Kidney glomerular epithelial cell (primary cell): ENCODE results near the gene HYAL2.

Experiments used
- DNase-seq: peaks from one replicate; lab custom pipeline; 2025; lab: John Stamatoyannopoulos, UW

Gene HYAL2

DNA sequence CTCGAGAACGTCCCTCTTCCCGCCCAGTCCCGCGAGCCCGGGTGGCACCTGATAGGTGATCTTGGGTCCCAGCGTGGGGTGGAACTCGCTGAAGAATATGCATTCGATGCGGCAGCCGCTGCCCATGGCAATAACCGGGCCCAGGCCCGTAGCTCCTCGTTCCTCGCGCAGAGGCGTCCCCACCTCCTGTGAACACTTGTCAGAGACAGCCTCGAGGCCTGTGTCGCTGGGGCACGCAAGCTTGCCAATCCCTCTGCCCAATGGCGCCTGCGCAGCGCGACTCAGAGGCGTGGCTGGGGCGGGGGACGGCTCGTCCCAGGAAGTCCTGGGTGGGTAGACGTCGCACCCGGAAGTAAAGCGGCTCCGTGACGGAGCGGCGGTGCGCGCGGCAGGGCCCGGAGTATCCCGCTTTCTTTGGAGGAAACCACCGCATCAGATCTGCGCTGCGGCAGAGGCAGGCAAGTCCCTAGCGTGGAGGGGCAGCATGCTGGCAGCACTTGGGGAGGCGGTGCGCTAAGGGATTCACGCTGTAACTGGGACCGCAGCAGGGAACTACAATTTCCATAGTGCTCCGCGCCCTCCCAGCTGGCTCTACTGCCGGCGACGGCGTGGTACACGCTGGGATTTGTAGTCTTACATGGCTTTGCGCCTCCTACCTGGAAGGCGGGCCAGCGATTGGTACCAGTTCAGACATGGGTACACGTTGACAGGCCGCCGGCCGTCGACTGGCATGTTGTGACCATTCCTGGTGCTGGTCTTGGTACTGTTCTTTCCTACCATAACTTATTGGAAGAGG is 28.2 kb upstream of the HYAL2 start, which contains the start of the genes CYB561D2 and NPRL2:
Gene CYB561D2, plus strand, starts transcription at position 336 of the 796 bp plus-strand sequence. CDS start 572 bp downstream, outside the sequence.
Gene NPRL2, minus strand, starts transcription at position 249 of the 796 bp plus-strand sequence. Its CDS starts 123 bp downstream, at position 126.
- peak; percentile 90 for DNase-seq

DNA sequence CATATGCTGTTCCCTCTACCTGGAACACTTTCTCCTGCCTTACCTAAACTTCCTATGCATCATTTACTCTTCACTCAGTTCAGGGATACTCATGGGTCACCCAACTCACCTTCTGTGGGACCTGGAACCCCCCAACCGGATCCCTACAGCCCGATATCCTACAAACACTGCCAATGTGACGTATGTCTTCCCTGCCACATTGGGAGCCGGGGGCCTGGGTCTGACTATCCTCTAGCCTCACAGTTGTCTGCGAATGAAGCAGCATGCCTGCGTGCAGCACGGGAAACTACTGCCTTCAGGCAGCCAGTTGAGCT is 27.6 kb upstream of the HYAL2 start:
- DNase-seq, result no peak

DNA sequence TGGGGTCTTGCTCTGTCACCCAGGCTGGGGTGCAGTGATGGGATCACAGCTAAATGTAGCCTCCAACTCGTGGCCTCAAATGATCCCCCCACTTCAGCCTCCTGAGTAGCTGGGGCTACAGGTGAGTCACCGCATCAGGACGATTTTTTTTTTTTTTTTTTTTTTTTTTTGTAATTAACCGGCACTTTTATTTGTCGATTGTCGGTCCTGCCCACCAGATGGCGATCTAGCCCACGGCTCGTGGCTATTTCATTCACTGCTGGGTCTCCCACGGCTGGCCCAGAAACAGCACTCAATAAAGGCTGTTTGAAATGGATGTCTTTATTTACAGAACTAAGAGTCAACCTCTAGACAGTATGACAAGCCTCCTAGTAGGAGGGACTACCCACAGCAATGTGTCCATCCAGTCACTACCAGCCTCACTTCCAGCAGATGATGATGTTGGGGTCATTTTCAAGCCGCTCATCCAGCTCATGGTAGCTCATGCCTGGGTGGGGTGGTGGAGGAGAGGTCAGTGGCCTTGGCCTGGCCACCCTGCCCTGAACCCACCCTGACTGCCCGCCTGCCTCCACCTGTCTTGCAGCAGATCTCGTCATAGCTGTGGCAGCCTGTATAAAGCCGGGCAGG is 24.8 kb upstream of the HYAL2 start:
- peak; percentile 61 for DNase-seq

DNA sequence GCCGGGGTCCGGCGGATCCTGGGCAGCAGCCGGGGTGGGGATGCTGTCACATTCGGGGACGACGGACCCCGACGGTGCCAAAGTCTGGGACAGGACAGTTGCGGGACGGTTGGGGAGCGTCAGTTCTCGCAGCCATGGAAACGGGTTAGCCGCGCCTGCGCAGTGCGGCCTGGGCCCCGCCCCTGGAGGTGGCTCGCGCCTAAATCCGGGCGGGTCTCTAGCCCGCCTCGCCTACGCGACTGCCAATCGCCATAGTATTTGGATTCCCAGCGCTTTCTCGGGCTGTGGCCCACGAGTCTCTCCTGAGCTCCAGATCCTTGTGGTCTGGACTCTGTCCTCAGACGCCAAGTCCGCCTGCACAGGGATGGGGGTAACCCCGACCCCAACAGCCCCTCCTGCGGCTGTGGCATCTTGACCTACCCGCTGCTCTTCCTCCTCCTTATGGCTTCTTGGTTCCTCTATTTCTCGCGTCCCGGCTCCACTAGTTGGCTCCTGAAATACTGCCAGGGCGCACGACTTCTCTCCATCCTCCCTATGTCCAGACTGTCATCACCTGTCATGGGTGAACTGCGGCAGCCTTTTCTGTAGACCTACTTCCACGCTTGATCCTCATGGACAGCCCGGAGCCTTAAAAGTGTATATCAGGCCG is 23.2 kb upstream of the HYAL2 start, which contains the start of gene ZMYND10:
Gene ZMYND10, minus strand, starts transcription at position 147 of the 649 bp plus-strand sequence. CDS start 153 bp downstream, outside the sequence.
- peak; percentile 14 for DNase-seq

DNA sequence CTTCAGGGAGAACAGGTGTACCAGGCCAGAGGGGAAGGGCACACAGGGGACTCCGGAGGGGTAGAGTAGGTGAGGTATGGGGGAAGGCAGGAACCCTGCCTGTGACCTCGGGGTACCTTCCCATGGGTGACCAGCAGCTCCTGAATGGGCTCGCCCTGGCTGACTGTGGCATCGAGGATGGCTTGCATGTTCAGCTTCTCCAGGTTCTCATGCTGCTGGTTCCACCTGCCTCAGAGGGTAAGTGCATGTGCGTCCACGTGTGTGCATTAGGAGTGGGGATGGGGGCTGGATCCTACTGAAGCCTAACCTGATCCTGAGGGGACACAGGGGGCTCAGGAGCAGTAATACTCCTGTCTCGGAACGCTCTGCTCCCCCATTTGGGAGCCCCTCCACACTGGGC is 22.5 kb upstream of the HYAL2 start:
- DNase-seq, result no peak

DNA sequence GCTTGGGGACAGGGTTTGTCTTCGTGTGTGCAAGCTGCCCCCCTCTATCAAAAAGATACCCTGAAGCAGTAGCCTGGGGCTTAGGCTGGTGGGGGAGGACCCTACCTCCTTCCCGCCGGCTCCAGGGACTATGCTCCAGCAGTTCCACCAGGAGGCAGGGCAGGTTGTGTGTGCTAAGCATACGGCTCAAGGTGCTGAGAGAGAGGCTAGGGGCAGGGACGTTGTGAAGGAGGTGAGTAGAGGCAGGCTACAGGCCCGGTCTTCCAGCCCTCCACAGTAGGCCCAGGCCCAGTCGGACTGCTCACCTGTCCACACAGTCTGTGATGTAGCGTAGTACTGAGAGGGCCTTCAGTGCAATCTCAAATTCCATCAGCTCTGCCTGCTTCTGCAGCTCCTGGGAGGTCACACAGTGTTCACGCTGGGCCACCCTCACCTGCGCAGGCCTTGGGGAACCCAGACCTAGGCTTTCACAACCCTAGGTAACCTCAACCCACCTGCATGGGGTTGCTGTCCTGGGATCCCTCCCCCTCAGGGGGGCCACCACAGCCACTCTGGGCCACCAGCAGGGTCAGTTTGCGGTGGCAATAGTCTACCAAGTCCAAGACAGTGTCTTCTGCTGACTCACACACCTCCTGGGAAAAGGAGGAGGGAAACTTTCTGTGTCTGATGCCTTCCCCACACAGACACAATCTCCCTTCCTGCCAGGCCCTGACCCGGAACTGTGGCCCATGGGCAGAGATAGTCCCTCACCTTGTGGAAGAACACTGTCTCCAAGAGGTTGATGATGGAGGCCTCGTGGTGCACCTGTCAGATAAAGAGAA is 20.5 kb upstream of the HYAL2 start:
- no peak for DNase-seq

DNA sequence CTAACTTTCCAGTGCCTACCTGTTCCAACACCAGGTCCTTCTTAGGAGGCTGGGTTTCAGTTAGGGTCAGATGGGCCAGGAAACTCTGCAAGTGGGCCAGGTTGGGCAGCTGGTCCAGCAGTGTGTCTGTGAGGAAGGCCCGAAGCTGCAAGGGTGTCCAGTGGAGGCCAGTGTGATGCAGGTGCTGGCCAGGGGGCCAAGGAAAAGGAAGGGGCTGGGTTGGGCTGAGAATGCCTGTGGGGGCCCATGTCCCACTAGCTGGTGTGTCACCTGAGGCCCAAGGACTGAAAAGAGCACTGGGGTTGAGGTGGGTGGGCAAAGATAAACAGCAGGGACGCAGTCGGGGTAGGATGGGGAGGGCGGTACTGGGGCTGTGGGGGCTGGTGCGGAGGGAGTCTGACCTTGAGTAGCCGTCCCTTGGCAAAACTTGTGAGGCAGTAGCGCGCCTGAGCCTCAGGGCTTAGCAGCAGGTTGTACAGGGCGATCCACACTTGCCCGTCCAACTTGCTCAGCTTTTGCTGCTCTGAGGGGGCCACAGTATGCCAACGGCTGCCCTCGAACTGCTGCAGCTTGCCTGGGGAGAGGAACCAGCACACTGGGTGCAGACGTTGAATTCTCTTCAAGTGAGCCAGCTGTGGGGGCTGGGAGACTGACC is 19.6 kb upstream of the HYAL2 start:
- no peak for DNase-seq

DNA sequence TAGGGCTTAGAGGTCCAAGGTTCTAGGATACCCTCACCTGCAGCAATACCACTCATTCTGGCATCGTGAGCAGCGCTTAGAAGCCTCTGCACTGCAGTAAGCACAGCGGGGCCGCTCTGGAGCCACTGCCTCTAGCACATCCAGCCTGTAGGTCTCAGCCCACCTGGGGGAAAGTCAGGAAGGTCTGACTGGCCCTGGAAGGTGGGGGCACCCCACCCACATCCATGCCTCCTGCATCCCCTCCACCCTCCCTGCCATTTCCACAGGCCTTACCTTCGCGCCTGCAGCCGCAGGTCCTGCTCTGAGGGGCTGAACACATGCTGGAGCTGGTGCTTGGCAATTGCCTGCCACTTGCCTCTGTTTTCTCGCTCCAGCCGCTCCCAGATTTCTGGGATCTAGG is 19.0 kb upstream of the HYAL2 start:
- DNase-seq, result no peak

DNA sequence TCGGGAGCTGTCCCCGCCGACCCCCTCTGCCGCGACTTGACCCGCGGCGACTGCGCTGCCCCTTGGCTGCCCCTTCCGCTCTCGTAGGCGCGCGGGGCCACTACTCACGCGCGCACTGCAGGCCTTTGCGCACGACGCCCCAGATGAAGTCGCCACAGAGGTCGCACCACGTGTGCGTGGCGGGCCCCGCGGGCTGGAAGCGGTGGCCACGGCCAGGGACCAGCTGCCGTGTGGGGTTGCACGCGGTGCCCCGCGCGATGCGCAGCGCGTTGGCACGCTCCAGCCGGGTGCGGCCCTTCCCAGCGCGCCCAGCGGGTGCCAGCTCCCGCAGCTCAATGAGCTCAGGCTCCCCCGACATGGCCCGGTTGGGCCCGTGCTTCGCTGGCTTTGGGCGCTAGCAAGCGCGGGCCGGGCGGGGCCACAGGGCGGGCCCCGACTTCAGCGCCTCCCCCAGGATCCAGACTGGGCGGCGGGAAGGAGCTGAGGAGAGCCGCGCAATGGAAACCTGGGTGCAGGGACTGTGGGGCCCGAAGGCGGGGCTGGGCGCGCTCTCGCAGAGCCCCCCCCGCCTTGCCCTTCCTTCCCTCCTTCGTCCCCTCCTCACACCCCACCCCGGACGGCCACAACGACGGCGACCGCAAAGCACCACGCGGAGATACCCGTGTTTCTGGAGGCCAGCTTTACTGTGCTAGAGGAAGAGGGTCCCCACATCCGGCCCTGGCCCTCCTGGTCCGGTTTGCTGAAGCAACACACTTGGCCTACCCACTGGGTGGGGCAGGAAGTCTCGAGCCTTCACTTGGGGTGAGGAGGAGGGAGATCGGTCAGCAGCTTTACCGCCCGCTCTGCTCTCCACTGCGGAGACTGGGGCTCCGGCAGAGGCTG is 18.1 kb upstream of the HYAL2 start, which contains the start of gene RASSF1:
Gene RASSF1, minus strand, starts transcription at position 389 of the 882 bp plus-strand sequence. Its CDS starts 31 bp downstream, at position 358.
- no peak for DNase-seq

DNA sequence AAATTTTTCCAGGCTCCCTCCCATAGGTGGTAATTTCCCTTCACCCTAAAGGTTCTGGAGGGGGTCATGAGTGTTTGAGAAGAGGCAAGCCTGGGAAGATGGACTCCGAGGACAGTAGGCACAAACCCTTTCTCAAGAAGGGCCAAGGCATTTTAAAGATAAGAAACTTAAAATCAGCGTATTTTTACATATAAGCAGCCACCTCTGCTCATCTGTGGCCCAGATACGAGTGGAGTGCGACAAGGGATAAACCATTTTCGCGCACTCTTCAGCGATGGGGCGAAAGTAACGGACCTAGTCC is 17.6 kb upstream of the HYAL2 start:
- no peak for DNase-seq

DNA sequence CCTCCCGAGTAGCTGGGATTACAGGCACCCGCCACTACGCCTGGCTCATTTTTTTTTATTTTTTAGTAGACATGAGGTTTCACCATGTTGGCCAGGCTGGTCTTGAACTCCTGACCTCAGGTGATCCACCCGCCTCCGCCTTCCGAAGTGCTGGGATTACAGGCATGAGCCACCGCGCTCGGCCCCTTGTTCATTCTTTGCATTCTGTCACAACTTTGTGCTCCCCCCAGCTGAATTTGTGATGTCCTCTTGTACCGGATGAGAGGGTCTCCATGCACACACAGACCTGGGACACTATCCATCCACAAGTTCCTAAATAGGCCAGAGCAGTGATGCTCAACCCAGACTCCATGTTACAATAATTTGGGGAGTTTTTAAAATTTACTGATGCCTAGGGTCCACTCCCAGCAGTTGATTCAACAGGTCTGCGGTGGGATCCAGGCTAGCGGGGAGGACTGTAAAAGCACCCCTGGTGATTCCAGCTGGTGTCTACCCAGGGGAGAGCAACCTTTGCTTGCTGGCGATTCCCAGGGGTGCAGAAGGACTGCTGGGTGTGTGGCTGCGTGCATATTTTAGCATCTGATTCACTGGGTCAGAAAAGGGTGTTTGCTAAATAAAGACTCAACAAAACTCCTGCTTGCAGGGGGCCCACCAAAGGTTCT is 17.1 kb upstream of the HYAL2 start:
- no peak for DNase-seq

DNA sequence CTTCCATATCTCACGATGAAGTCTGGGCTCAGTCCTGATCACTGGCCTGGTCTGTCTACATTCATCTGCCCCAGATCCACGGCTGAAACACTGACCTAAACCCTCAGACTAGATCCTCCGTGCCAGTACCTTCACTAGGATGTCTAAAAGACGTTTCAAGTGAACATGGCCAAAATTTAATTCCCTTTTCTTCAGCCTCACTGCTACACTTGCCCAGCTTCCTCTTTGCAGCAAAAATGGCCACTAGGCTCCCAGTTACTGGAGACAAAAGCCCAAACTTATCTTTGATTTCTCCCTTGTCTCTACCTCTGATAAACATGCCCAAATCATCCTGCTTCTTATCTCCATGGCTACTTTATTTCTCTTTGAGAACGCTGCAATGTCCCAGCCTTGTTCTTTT is 16.4 kb upstream of the HYAL2 start:
- no peak for DNase-seq

DNA sequence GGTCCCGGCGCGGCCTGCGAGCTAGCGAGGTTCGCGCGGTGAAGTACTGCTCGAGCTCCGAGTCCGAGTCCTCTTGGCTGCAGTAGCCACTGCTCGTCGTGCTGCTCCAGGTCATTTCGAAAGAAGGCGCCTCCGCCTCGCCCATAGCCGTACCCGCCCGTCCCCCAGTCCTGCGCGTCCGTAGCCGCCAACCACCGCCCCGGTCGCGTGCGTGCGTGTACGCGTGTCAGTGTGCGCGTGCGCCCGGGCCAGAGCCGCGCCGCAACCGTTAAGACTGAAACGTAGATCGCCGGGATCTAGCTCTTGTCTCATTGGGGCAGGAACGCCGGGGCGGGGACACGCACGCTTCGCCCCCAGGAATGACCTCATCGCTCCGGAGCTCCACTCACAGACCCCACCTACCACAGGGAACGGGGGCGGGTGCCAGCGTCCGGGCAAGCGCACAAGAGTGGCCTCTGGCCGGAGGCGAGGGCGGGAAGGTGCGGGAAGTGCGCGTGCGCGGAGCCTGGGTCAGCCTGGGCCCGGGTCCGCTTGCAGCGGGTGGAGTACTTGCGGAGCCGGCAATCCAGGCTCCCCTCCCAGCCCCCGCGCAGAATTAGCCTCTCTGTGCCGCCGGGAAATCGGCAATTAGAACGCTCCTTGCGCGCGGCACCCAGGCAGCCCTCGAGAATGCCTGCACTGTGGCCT is 14.8 kb upstream of the HYAL2 start:
- DNase-seq, result peak; percentile 95

DNA sequence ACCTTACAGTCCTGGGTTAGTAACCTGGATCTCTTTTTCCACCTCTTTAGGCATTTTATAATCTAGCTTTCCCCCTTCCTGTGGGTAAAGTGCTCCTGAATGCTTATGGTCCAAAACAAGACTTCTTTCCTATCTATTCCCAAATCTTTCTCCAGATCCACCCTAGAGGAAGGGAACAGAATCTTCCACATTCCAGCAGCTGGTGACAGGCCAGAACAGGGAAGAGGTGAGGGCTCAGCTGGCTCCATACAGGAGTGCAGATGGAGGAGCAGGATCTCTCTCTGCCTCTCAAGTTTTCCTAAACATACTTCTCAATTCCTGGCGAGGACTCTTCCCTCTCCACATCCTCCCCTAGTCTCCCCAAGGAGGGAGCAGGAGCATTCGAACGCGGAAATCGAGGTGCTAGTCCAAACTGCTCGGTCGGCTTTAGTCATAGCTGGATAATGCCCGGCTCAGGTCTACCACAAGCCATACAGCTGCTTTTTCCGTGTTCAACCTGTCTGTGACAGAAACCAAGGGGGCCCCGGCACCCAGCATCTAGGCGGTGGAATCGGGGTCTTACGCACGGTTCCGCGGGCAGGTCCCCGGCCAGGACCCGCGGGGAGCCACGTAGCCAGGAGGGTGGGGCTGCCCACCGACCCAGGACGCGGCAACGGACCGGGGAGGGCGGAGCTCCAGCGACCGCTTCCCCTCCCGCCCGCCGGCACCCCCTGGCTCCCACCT is 14.1 kb upstream of the HYAL2 start:
- DNase-seq, result peak; percentile 48

DNA sequence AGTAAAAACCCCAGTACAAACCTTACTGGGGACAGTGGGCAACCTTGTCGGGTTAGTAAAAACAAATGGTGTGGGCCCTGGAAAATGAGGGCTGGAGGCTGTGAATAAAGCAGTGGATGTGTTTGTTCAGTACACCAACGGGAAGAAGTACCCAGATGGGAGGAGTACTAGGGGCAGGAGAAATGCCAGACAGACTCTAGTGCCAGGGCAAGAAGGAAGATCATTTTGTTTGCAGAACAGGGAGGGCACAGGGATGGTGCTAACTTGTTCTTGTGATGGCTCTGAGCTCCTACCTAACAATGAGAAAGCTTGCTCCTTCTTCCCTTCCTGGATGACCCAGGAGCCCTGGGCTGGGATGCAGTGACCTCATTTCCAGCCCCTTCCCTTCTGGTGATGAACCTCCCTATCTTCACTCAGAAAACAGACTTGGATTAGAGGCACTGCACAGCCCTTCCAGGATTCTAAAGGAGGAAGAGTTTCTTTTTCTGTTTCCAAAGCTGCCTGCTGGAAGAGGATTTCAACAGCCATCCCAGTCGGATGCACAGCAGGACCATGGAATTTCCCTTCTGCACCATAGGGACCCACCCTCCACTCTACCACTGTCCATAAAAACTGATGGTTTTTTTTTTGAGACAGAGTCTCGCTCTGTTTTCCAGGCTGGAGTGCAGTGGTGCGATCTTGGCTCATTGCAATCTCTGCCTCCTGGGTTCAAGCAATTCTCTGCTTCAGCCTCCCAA is 12.0 kb upstream of the HYAL2 start:
- DNase-seq, result no peak

DNA sequence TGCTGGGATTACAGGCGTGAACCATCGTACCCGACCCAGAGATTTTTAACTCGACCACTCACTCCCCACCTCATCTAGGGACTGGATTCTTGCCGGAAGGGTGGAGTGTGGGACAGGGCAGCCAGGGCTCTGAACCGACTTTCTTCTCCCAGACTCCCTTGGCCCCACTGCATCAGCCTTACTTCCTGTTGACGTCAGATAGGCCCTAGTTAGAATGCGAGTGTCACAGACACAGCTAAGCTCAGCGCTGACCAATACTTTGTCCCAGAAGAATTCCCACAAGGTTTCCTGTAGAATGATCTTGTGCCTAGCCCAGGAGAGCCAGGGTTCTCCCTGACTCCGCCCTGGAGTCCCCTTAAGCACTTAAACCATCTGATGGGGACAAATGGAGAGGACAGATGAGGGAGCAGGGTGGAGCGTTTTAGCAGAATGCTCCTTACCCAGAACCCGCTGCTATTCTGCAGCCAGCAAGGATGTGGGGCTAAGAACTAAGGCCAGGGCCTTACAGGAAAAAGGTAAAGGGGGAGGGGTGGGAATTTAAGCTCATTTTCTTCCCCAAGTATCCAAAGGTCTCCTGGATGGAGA is 11.3 kb upstream of the HYAL2 start:
- no peak for DNase-seq

DNA sequence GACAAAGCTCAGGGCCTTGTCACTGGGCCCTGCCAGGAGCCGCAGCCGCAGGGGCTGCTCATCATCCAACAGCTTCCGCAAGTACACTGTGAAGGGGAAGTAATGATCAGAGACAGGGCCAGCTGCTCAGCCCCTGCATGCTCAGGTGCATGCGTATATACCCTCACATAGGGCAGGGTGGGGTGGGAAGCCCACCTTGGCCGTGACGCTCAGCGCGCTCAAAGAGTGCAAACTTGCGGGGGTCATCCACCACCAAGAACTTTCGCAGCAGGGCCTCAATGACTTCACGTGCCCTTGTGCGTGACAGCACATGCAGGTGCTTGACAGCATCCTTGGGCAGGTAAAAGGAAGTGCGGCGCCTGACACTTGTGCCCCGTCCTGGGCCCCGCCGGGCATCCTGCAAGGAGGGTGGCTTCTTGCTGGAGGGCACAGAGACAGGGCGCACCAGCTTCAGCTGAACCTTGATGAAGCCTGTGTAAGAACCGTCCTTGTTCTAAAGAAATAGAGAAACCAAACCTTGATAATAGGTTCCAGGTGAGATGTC is 8.9 kb upstream of the HYAL2 start:
- DNase-seq, result no peak
